HEK293T (cell line): Measurements from ENCODE around the gene MEI1.
A peak's percentile ranks its signal among the peaks of the same experiment; 100 is the strongest.

Experiments
- CTCF ChIA-PET: fragments of 350-600 bp; formaldehyde crosslinking; extraction: SDS; loops from one replicate; lab custom pipeline; 2021; ENCODE audit warnings: antibody characterized with exemption, inconsistent platforms; lab: Yijun Ruan, JAX
- POLR2A ChIA-PET: fragments of 350-600 bp; formaldehyde crosslinking; extraction: SDS; loops from one replicate; lab custom pipeline; 2020; ENCODE audit warnings: antibody characterized with exemption, inconsistent platforms; lab: Yijun Ruan, JAX
- DNase-seq: peaks from one replicate; pipeline ENCODE4 v3.0.0; 2012; ENCODE audit warnings: mixed read lengths; ENCODE audit errors: extremely low spot score
- ARNT ChIP-seq: fragments of 450-650 bp; IDR thresholded peaks from 2 replicates; pipeline ENCODE4 v1.6.1; 2017; ENCODE audit warnings: mild to moderate bottlenecking
- BHLHE40 ChIP-seq: fragments of 450-650 bp; IDR thresholded peaks from 2 replicates; pipeline ENCODE4 v1.6.1; 2016; ENCODE audit warnings: mild to moderate bottlenecking, moderate library complexity, borderline replicate concordance
- CTBP1 ChIP-seq: fragments of 450-650 bp; IDR thresholded peaks from 2 replicates; pipeline ENCODE4 v1.6.1; 2016; ENCODE audit warnings: borderline replicate concordance
- ELF4 ChIP-seq: fragments of 450-650 bp; IDR thresholded peaks from 2 replicates; pipeline ENCODE4 v1.6.1; 2017; ENCODE audit warnings: antibody characterized with exemption
- FOXA1 ChIP-seq: fragments of 450-650 bp; IDR thresholded peaks from 2 replicates; pipeline ENCODE4 v1.6.1; 2016; ENCODE audit warnings: mild to moderate bottlenecking
- FOXK2 ChIP-seq: fragments of 450-650 bp; IDR thresholded peaks from 2 replicates; pipeline ENCODE4 v1.6.1; 2016; ENCODE audit warnings: mild to moderate bottlenecking
- FOXM1 ChIP-seq: fragments of 450-650 bp; IDR thresholded peaks from 2 replicates; pipeline ENCODE4 v1.6.1; 2017; ENCODE audit warnings: mild to moderate bottlenecking, borderline replicate concordance
- HDGF ChIP-seq: fragments of 450-650 bp; IDR thresholded peaks from 2 replicates; pipeline ENCODE4 v1.6.1; 2017; ENCODE audit warnings: antibody characterized with exemption, borderline replicate concordance
- L3MBTL2 ChIP-seq: fragments of 450-650 bp; conservative IDR thresholded peaks from 2 replicates; pipeline ENCODE4 v1.6.1; 2016; ENCODE audit warnings: mild to moderate bottlenecking
- LEF1 ChIP-seq: fragments of 450-650 bp; IDR thresholded peaks from 2 replicates; pipeline ENCODE4 v1.6.1; 2017; ENCODE audit warnings: mild to moderate bottlenecking, borderline replicate concordance
- NFRKB ChIP-seq: fragments of 450-650 bp; IDR thresholded peaks from 2 replicates; pipeline ENCODE4 v1.6.1; 2016; ENCODE audit warnings: mild to moderate bottlenecking, moderate library complexity
- PKNOX1 ChIP-seq: fragments of 450-650 bp; IDR thresholded peaks from 2 replicates; pipeline ENCODE4 v1.6.1; 2016
- SP1 ChIP-seq: fragments of 450-650 bp; IDR thresholded peaks from 2 replicates; pipeline ENCODE4 v1.6.1; 2017
- SUZ12 ChIP-seq: fragments of 450-650 bp; IDR thresholded peaks from 2 replicates; pipeline ENCODE4 v1.6.1; 2016; ENCODE audit warnings: mild to moderate bottlenecking
- TARDBP ChIP-seq: fragments of 450-650 bp; IDR thresholded peaks from 2 replicates; pipeline ENCODE4 v1.6.1; 2016
- ZNF384 ChIP-seq: fragments of 450-650 bp; IDR thresholded peaks from 2 replicates; pipeline ENCODE4 v1.6.1; 2016

MEI1 gene

GRCh38 chr22:41827671-41828070, 128.4 kb downstream of the MEI1 start:
- CTCF ChIA-PET, result no interaction called here
- no peak for TF ChIP-seq FOXA1
- TF ChIP-seq SUZ12, result no peak
- TF ChIP-seq SP1, result no peak
- TF ChIP-seq TARDBP, result no peak
- no peak for TF ChIP-seq FOXM1
- no peak for TF ChIP-seq FOXK2
- no peak for TF ChIP-seq PKNOX1
- TF ChIP-seq ARNT, result no peak
- TF ChIP-seq CTBP1, result no peak
- TF ChIP-seq L3MBTL2, result no peak
- DNase-seq, result no peak
- POLR2A ChIA-PET, result interaction anchor here (3.0 kb wide), 1 partner anchor 28 kb away, joined by 14 read pairs; the partner anchor contains the start of gene CCDC134

- POLR2A ChIA-PET, result interaction anchor here (3.0 kb wide), 1 partner anchor 28 kb away, joined by 14 read pairs; the partner anchor contains the start of gene CCDC134
- no peak for DNase-seq
- CTCF ChIA-PET, result no interaction called here
These were observed 129.2 kb downstream of the MEI1 start for GRCh38 chr22:41828516-41828915.

GRCh38 chr22:41830174-41830573, 130.9 kb downstream of the MEI1 start:
- ChIA-PET CTCF (no interaction called here), POLR2A (interaction anchor here (3.0 to 3.5 kb wide), 2 partner anchors 30 kb away, joined by 14 to 35 read pairs; partner anchors contain the start of gene CCDC134)
- DNase-seq, result no peak
- TF ChIP-seq SP1 (no peak), PKNOX1 (no peak), ZNF384 (no peak), ARNT (no peak), TARDBP (no peak), SUZ12 (no peak), FOXK2 (no peak), LEF1 (no peak), FOXM1 (no peak), BHLHE40 (no peak), NFRKB (no peak), CTBP1 (no peak), ELF4 (no peak), FOXA1 (no peak), HDGF (no peak), L3MBTL2 (no peak)

More at GRCh38 chr22:41828516-41828915, 129.2 kb downstream of the MEI1 start:
- no peak for TF ChIP-seq TARDBP
- no peak for TF ChIP-seq ZNF384
- TF ChIP-seq L3MBTL2, result no peak
- TF ChIP-seq FOXA1, result no peak
- no peak for TF ChIP-seq NFRKB

- DNase-seq, result no peak
- TF ChIP-seq L3MBTL2 (no peak), SP1 (no peak), ELF4 (no peak)
- ChIA-PET POLR2A (interaction anchor here (0.6 to 3.5 kb wide), 5 partner anchors 10 to 115 kb away, joined by 3 to 35 read pairs (median 11); partner anchors contain the start of gene CCDC134), CTCF (interaction anchor here (0.6 kb wide), 1 partner anchor 69 kb away, joined by 3 read pairs; no protein-coding TSS in a partner anchor)
These were observed 132.1 kb downstream of the MEI1 start for GRCh38 chr22:41831383-41831782.

- DNase-seq, result no peak
- ChIA-PET CTCF (interaction anchor here (1.3 to 1.4 kb wide), 2 partner anchors 25 to 94 kb away, joined by 4 to 6 read pairs; no protein-coding TSS in a partner anchor), POLR2A (interaction anchor here (0.6 to 3.5 kb wide), 19 partner anchors 9 to 451 kb away, joined by 3 to 35 read pairs (median 4); partner anchors contain the start of genes CCDC134, CENPM, SNU13 and TEF)
- no peak for TF ChIP-seq FOXA1
- no peak for TF ChIP-seq ZNF384
- TF ChIP-seq L3MBTL2, result no peak; the same call in 1 of the 2 replicates
- no peak for TF ChIP-seq PKNOX1
- TF ChIP-seq ARNT, result no peak
- TF ChIP-seq SUZ12, result no peak
- no peak for TF ChIP-seq LEF1
- TF ChIP-seq FOXK2, result no peak
- TF ChIP-seq HDGF, result no peak
These were observed 132.7 kb downstream of the MEI1 start for GRCh38 chr22:41831828-41832552.

- CTCF ChIA-PET, result interaction anchor here (0.6 to 1.4 kb wide), 3 partner anchors 25 to 108 kb away, joined by 3 to 6 read pairs (median 4); no protein-coding TSS in a partner anchor
- POLR2A ChIA-PET, result interaction anchor here (0.7 to 3.5 kb wide), 20 partner anchors 9 to 451 kb away, joined by 3 to 35 read pairs (median 4); partner anchors contain the start of genes CCDC134, CENPM, SNU13 and TEF
- peak; percentile 96 for DNase-seq
- TF ChIP-seq NFRKB (no peak), ELF4 (no peak), PKNOX1 (peak; percentile 22; the same call in 1 of the 2 replicates), ARNT (no peak), ZNF384 (no peak)
These were observed 133.5 kb downstream of the MEI1 start, which contains the start of gene SREBF2 for GRCh38 chr22:41832553-41833368. Gene SREBF2, plus strand, starts transcription at chr22:41833105. Its CDS starts 166 bp downstream, at chr22:41833271.
